ENCODE measurements around the gene PHLPP1.

DNA sequence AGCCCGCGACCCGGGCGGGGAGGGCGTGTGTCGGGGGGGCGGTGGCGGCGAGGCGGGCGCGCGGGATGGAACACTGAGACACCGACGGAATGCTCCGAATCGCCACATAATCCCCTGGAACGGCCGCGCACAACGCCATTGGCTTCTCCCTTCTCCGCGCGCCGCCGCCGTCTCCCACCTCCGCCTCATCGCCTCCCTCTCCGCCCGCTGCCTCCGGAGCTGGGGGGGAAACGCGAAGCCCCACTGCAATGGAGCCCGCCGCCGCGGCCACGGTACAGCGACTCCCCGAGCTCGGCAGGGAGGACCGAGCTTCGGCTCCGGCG, at the start of gene PHLPP1:
- TF ChIP-seq, protein P1, sequence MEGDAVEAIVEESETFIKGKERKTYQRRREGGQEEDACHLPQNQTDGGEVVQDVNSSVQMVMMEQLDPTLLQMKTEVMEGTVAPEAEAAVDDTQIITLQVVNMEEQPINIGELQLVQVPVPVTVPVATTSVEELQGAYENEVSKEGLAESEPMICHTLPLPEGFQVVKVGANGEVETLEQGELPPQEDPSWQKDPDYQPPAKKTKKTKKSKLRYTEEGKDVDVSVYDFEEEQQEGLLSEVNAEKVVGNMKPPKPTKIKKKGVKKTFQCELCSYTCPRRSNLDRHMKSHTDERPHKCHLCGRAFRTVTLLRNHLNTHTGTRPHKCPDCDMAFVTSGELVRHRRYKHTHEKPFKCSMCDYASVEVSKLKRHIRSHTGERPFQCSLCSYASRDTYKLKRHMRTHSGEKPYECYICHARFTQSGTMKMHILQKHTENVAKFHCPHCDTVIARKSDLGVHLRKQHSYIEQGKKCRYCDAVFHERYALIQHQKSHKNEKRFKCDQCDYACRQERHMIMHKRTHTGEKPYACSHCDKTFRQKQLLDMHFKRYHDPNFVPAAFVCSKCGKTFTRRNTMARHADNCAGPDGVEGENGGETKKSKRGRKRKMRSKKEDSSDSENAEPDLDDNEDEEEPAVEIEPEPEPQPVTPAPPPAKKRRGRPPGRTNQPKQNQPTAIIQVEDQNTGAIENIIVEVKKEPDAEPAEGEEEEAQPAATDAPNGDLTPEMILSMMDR (conservative IDR thresholded peaks at IDR 0.05; ENCODE audit: low read depth, low read length): no peak
- no peak for TF ChIP-seq EZH2 (IDR thresholded peaks at IDR 0.05; ENCODE audit: borderline replicate concordance, low read depth, low read length, poor library complexity, severe bottlenecking)
